Measurements from ENCODE around the gene STIMATE. TPM values are rescaled to one million over a fixed set of nuclear protein-coding genes. Genes with fewer than 3 reads are reported as not detected.

The STIMATE gene
- total and polyA plus RNA-seq, 4 donors: 14.0 to 24.4 (median 20.9) TPM

- H3K9me3 ChIP-seq (ENCODE audit: control insufficient read depth in 4 of 4, low read length in 3 of 4): no peaks in the 10 kb centered on the region
- no peak for DNase-seq (ENCODE audit: low spot score)
- peaks cover 0 to 5% (median 2%) of the 10 kb centered on the region in 4 donors for H3K36me3 ChIP-seq (ENCODE audit: control insufficient read depth in 4 of 4, insufficient read depth in 3 of 4, low read depth in 1 of 4, low read length in 3 of 4)
- WGBS: 92% methylated on average over 8 of the region's 8 CpGs
- H3K9ac ChIP-seq (ENCODE audit: low read depth in 1 of 2, low read length in 2 of 2): no peak overlapping the region
- peaks cover 11 to 55% (median 32%) of the 10 kb centered on the region in 4 donors for H3K4me1 ChIP-seq (ENCODE audit: control insufficient read depth in 4 of 4, insufficient read depth in 4 of 4, low read length in 3 of 4)
- no peak overlapping the region for H3K4me3 ChIP-seq (ENCODE audit: low read depth in 1 of 3, low read length in 3 of 3)
- no peaks in the 10 kb centered on the region for H3K27me3 ChIP-seq (ENCODE audit: control insufficient read depth in 4 of 4, insufficient read depth in 4 of 4, low read length in 3 of 4)
- no peak for TF ChIP-seq GABPA (IDR thresholded peaks at IDR 0.05 in 1 of 2, conservative IDR thresholded peaks at IDR 0.05 in 1 of 2)
- TF ChIP-seq JUND (IDR thresholded peaks at IDR 0.05): no peak
- TF ChIP-seq HNF4G (IDR thresholded peaks at IDR 0.05): no peak
- no peak for TF ChIP-seq ZBTB33 (IDR thresholded peaks at IDR 0.05)
- peak overlapping the region in 1 of 2 donors; percentile 30 for H3K27ac ChIP-seq (ENCODE audit: low read depth in 1 of 2, low read length in 2 of 2)
Observed at GRCh38 chr3:52838561-52839267, 58.6 kb downstream of the STIMATE start.

- Histone ChIP-seq H3K9me3 (ENCODE audit: control insufficient read depth in 4 of 4, low read length in 3 of 4) (no peaks in the 10 kb centered on the region), H3K36me3 (ENCODE audit: control insufficient read depth in 4 of 4, insufficient read depth in 3 of 4, low read depth in 1 of 4, low read length in 3 of 4) (peaks cover 0 to 5% (median 2%) of the 10 kb centered on the region in 4 donors), H3K4me3 (ENCODE audit: low read depth in 1 of 3, low read length in 3 of 3) (no peak overlapping the region), H3K27me3 (ENCODE audit: control insufficient read depth in 4 of 4, insufficient read depth in 4 of 4, low read length in 3 of 4) (no peaks in the 10 kb centered on the region), H3K9ac (ENCODE audit: low read depth in 1 of 2, low read length in 2 of 2) (no peak overlapping the region), H3K27ac (ENCODE audit: low read depth in 1 of 2, low read length in 2 of 2) (peak overlapping the region in 1 of 2 donors; percentile 10), H3K4me1 (ENCODE audit: control insufficient read depth in 4 of 4, insufficient read depth in 4 of 4, low read length in 3 of 4) (peaks cover 11 to 54% (median 32%) of the 10 kb centered on the region in 4 donors)
- TF ChIP-seq EGR1 (IDR thresholded peaks at IDR 0.05; ENCODE audit: low read depth in 2 of 2): no peak
- DNase-seq (ENCODE audit: low spot score): no peak
- 88% methylated on average over 4 of the region's 4 CpGs for WGBS
Observed at GRCh38 chr3:52836986-52837385, 60.4 kb downstream of the STIMATE start.

GRCh38 chr3:52836471-52836845, 60.9 kb downstream of the STIMATE start:
- TF ChIP-seq JUND (IDR thresholded peaks at IDR 0.05) (no peak), FOXA2 (IDR thresholded peaks at IDR 0.05) (no peak), HNF4A (conservative IDR thresholded peaks at IDR 0.05) (no peak), CTCF (IDR thresholded peaks at IDR 0.05; ENCODE audit: low read depth, low read length, missing input control) (no peak), REST (IDR thresholded peaks at IDR 0.05) (no peak), RAD21 (IDR thresholded peaks at IDR 0.05) (no peak), YY1 (IDR thresholded peaks at IDR 0.05) (no peak), NR2F2 (IDR thresholded peaks at IDR 0.05) (no peak), GABPA (IDR thresholded peaks at IDR 0.05 in 1 of 2, conservative IDR thresholded peaks at IDR 0.05 in 1 of 2) (no peak), ATF3 (IDR thresholded peaks at IDR 0.05) (no peak), TAF1 (conservative IDR thresholded peaks at IDR 0.05) (no peak), HNF4G (IDR thresholded peaks at IDR 0.05) (no peak), SP1 (IDR thresholded peaks at IDR 0.05) (no peak), ZBTB33 (IDR thresholded peaks at IDR 0.05) (no peak), EGR1 (IDR thresholded peaks at IDR 0.05; ENCODE audit: low read depth in 2 of 2) (no peak)
- Histone ChIP-seq H3K9me3 (ENCODE audit: control insufficient read depth in 4 of 4, low read length in 3 of 4) (no peaks in the 10 kb centered on the region), H3K4me3 (ENCODE audit: low read depth in 1 of 3, low read length in 3 of 3) (no peak overlapping the region), H3K9ac (ENCODE audit: low read depth in 1 of 2, low read length in 2 of 2) (no peak overlapping the region), H3K27ac (ENCODE audit: low read depth in 1 of 2, low read length in 2 of 2) (no peak overlapping the region), H3K36me3 (ENCODE audit: control insufficient read depth in 4 of 4, insufficient read depth in 3 of 4, low read depth in 1 of 4, low read length in 3 of 4) (peaks cover 0 to 5% (median 2%) of the 10 kb centered on the region in 4 donors), H3K27me3 (ENCODE audit: control insufficient read depth in 4 of 4, insufficient read depth in 4 of 4, low read length in 3 of 4) (no peaks in the 10 kb centered on the region), H3K4me1 (ENCODE audit: control insufficient read depth in 4 of 4, insufficient read depth in 4 of 4, low read length in 3 of 4) (peaks cover 11 to 53% (median 31%) of the 10 kb centered on the region in 4 donors)
- 94% methylated on average over 5 of the region's 5 CpGs for WGBS
- no peak for DNase-seq (ENCODE audit: low spot score)
